Fibroblast of skin of left biceps (primary cell): Measurements from ENCODE around the gene CAST.

Source experiments
- DNase-seq, 2 experiments: peaks; one replicate each; pipeline ENCODE4 v3.0.0-alpha.2; 2013; ENCODE audit warnings: low read depth in 2 of 2

Gene CAST

GRCh38 chr5:96645091-96645490 is 17.1 kb upstream of the CAST start:
- DNase-seq: no peak

DNA sequence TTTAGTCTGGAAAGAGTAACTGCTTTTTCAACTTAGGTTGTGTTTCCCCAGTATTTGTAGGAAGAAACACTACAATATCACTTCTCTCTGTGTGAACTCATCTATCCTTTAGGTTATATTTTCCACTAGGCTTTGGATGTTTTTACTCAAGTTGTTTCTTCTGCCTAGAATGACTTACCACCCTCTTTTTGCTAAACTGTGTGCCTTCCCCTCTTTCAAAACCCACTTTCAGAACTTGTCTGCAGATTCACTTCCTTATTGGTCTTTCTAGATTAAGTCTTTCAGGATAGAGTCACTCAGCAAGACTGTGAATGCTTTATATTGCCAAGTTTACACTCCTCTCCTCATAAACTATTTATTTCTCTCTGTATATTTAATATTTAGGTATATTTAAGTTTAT is 14.2 kb upstream of the CAST start:
- no peak for DNase-seq

GRCh38 chr5:96648593-96648992 is 13.6 kb upstream of the CAST start:
- DNase-seq: no peak

DNA sequence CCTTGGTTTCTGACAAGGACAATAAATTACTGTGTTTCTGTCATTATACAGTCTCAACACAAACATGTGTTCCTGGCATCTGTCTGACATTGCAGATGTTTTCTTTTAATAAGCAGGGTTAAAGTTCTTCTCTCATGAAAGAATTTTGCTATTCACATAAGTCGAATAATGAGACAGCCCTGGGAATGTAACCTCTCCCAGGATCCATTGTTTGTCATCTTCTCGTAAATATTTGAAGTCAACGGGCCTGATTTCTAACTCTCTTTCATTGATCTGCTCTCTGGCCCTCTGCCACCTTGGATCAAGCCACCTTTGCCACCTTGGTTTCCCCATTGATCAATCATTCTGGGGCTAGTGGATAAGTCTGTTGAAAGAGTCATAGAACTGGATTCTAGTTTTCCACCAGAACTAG is 12.9 kb upstream of the CAST start:
- no peak for DNase-seq

- no peak for DNase-seq
Observed at GRCh38 chr5:96649681-96650540, 12.3 kb upstream of the CAST start.

DNA sequence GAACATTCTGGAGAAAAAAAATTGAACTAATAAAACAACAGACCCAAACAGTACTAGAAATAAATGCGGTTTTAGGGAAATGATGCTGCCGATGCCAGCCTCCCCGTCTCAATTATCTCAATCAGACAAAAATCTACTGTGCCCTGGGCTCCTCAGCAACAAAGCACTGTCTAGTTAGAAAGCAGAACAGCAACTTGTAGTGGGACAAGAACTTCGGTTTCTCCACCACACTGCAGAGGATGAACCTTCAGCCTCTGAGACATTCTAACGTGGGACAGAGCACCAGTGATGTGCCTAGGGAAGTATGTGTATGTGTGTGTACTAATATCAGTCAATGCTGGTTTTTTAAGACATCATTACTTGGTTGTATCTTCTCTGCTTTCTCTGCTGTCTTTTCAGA is 11.1 kb upstream of the CAST start:
- DNase-seq: no peak

GRCh38 chr5:96651948-96652753 is 10.0 kb upstream of the CAST start:
- DNase-seq: no peak

GRCh38 chr5:96652769-96653454 is 9.3 kb upstream of the CAST start:
- peak in 1 of 2 experiments; percentile 16 for DNase-seq

DNA sequence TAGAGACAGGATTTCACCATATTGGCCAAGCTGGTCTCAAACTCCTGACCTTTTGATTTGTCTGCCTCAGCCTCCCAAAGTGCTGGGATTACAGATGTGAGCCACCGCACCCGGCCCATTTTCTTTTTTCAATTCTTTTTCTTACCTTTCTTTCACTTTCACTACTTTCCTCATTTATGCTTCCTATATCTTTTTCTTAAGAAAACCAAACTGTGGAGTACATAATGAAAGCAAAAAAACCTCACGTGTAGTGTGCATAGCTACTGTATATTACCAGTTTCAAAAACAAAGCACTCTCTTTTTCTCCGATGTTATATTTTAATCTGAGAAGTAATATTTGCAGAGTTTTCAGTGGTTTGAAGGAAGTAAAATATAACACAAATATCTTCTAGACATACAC is 8.0 kb upstream of the CAST start:
- no peak for DNase-seq

- DNase-seq: no peak
Observed at GRCh38 chr5:96655085-96655484, 7.1 kb upstream of the CAST start.

DNA sequence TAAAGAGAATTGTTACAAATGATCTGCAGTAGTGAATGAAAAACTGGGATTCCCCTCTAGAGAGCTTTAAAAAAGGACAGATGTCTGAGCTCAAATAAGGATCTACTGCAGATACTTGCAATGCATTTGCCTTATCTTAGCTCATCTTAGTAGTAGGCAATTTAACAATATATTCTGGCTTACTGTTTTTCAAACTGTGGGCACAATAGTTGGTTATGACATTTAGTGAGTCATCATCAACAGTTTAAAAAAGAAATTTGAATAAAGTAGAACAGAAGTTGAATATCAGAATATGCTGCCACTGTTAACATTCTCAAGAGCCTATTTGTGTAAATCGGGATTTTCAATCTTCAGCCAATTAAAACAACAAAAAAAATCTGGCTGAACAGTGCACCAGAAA is 6.7 kb upstream of the CAST start:
- no peak for DNase-seq

GRCh38 chr5:96657068-96657467 is 5.1 kb upstream of the CAST start:
- DNase-seq: peak; percentile 71 to 74

DNA sequence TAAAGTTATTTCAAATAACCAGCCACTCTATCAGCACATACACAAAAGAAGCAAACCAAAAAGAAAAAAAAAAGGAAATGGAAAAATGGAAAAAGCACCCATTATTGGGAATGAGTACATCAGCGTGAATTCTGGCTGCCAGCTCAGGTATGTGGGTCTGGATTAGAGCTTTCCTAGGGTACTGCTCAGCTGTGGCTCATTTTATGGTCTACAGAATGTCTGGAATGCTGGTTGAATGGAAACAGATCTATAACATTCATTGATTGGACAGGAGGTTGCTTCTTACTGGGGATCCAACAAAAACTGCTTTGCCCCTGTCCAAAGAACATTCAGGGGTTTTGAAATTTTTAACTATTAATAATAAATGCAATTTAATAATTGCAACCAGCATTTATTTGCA is 3.9 kb upstream of the CAST start:
- no peak for DNase-seq

DNA sequence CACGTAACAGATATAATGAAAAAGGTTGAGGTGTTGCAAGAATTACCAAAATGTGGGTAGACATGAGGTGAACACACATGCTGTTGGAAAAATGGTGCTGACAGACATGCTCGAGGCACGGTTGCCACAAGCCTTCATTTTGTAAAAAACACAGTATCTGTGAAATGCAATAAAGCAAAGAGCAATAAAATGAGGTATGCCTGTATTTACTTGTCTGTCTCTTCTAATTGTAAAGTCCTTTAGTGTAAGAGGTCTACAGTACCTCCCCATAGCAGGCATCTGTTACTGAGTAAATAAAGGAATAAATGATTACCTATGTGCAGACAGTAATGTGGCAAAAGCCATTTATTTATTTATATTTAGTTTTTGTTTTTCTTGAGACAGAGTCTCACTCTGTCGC is 3.0 kb upstream of the CAST start:
- DNase-seq: no peak

DNA sequence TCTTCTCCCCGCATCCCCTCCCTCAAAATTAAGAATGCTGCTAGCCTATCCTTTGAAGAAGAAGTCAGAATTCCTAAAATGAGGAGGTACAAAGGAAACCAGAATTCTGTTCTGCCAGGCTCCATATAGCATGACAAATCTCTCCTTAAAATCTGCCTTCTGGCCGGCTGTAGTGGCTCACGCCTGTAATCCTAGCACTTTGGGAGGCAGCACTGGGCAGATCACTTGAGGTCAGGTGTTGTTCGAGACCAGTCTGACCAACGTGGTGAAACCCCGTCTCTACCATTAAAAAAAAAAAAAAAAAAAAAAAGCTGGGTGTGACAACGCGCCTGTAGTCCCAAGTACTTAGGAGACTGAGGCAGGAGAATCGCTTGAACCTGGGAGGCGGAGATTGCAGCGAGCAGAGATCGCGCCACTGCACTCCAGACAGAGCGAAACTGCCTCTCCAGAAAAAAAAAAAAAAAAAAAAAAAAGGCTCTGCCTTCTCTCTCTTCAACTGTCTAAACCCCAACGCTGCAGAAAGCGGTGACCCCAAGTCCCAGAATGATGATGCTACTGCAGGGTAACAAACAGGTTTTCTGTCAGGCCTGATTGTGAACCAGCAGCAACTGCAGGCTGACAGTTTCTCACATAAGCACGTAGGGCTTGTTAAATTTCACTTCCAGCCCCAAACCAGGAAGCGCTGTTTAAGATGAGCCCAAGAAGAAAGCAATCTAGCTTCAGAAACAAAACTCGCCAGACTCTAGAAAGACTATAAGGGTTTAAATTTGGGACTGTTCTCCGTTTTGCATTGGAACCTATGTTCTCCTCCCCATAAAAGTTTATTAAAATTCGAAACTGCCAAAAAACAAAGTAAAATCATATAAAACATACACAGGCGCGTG is 963 bp upstream of the CAST start:
- peak in 1 of 2 experiments; percentile 18 for DNase-seq

DNA sequence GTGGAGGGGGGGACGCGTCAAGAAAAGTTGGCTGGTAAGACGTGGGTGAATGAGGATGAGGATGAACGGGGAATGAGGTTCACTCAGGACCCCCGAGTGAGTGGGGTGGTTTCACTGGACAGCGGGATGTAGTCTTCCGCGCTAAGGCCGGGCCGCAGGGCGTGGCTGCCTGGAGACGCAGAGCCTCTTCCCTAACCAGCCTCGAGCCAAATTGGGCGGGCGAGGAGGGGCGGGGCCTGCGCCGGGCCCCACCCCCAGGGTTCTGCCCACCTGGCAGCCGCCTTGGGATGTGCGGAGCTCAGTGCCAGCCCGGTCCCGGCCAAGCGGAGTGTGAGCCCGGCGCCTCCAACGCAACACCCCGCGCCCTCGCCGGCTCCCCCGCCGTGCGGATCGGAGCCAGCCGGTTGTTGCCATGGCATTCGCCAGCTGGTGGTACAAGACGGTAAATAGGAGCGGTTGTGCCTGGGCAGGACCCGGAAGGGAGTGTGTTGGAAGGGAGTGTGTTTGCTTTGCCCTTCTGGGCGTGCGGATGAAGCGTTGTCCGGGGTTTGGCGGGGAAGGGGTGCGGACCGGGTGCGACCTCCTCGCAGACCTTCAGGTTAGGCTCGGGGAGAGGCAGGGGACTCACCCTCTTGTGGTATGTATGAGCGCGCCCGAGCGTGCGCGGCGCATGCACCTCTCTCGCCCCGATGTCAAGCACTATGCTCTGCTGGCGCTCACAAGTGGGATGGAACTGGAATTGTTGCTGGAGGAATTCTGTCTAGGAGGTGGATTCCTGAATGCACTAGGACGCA is 746 bp downstream of the CAST start:
- peak; percentile 41 to 42 for DNase-seq

DNA sequence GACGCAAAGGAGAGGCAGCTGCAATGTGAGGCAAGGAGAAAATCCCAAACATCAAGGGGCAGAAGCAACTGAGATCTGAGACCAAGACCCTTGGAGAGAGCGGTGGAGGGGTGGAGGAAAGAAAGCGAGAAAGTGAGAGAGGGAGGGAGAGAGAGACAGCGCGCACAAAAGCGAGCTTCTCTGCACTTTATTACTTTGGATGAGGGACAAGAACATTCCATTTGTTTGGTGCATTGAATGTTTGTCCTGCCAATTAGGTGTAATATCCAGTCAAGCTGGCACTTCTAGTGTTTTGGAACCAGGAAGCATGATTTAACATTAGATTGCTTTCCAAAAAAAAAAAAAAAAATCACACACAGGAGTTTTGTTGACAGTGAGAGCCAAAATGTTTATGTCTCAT is 1.4 kb downstream of the CAST start:
- DNase-seq: no peak

DNA sequence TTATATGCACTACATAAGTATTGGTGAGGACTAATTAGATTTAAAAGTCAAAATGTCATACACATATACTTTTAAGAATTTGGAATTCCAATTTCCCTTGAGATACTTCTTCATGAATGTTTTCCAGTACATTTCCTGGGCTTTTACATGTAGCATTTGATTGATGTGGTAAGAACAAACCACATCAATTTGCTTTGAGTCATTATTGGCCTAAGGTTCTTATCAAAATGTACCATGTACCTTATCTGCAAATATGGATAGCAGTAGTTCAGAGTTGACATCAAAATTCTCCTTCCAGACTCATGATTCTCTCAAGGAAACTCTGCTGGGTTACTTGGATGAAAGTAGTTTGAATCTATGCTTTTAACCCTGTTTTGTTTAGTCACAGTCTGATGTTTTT is 2.5 kb downstream of the CAST start:
- DNase-seq: no peak

DNA sequence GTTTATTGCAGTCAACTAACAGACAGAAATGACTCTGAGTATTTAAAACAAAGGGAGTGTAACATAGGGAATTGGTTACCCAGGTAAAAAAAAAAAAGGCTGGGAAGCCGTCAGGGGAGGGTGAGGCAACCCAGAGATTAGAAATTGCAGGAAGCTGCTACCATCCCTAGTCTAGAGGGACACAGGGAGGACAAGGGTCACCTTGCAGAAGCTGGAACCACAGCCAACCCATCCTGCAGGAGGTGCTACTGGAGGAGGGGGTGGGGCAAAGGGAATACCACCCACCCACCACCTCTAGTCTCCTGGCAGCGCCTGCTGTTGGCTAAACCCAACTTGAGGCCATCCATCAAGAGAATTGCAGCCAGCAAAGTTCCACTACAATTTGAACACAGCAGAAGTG is 6.5 kb downstream of the CAST start:
- no peak for DNase-seq

DNA sequence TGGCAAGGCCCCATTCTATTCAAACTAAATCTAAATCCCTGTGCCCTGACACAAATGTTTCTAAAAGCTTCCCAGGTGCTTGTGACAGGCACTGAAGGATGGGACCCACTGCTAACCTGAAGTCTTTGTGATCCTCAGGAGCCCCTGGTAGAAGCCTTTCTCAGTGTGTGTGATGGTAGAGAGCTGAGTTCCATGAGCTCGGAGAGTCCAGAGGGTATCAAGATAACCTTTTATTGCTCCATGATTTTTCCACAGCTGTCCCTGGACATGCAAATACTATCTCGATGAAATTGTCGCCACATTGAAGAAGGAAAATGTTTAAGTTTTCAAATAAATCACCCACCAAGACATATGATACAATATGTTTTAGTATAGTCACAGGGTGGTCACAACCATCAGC is 7.7 kb downstream of the CAST start:
- no peak for DNase-seq

- no peak for DNase-seq
Observed at GRCh38 chr5:96671441-96671840, 9.3 kb downstream of the CAST start.
